B cell (primary cell): ENCODE results near the gene EDNRA.

Experiments
- CTCF ChIP-seq: fragments of 200-600 bp; IDR thresholded peaks from one replicate; pipeline ENCODE4 v1.8.0; 2022; ENCODE audit warnings: antibody characterized with exemption, mild to moderate bottlenecking
- EZH2 ChIP-seq: IDR thresholded peaks from 2 replicates; pipeline ENCODE4 v1.6.1; 2012; ENCODE audit warnings: borderline replicate concordance, low read depth, mild to moderate bottlenecking, moderate library complexity, low read length; ENCODE audit not compliant: insufficient read depth, poor library complexity, severe bottlenecking

GRCh38 chr4:147591106-147591505 is 110.2 kb downstream of the EDNRA start:
- TF ChIP-seq CTCF (no peak), EZH2 (no peak)
